GM12872 (cell line): Measurements from ENCODE around the gene GLDN.

Source experiments
- TF ChIP-seq, protein P1 (sequence below): IDR thresholded peaks from 3 replicates; pipeline ENCODE4 v1.5.1; 2011; ENCODE audit warnings: low read depth, mild to moderate bottlenecking, low read length, moderate library complexity; ENCODE audit not compliant: insufficient read depth

The GLDN gene

GRCh38 chr15:51425517-51426040 lies 84.1 kb downstream of the GLDN start:
- TF ChIP-seq, protein P1, sequence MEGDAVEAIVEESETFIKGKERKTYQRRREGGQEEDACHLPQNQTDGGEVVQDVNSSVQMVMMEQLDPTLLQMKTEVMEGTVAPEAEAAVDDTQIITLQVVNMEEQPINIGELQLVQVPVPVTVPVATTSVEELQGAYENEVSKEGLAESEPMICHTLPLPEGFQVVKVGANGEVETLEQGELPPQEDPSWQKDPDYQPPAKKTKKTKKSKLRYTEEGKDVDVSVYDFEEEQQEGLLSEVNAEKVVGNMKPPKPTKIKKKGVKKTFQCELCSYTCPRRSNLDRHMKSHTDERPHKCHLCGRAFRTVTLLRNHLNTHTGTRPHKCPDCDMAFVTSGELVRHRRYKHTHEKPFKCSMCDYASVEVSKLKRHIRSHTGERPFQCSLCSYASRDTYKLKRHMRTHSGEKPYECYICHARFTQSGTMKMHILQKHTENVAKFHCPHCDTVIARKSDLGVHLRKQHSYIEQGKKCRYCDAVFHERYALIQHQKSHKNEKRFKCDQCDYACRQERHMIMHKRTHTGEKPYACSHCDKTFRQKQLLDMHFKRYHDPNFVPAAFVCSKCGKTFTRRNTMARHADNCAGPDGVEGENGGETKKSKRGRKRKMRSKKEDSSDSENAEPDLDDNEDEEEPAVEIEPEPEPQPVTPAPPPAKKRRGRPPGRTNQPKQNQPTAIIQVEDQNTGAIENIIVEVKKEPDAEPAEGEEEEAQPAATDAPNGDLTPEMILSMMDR, result no peak

DNA sequence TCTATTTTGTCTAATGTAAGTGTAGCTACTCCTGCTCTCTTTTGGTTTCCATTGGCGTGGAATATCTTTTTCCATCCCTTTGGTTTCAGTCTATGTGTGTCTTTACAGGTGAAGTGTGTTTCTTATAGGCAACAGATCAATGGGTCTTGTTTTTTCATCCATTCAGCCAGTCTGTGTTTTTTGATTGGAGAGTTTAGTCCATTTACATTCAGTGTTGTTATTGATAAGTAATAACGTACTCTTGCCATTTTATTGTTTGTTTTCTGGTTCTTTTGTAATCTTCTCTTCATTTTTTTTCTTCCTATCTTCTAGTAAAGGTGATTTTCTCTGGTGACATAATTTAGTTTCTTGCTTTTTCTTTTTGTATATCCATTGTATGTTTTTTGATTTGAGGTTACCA lies 97.1 kb downstream of the GLDN start:
- TF ChIP-seq, protein P1, result no peak

- TF ChIP-seq, protein P1, result no peak
These were observed 101.9 kb downstream of the GLDN start for GRCh38 chr15:51443282-51443914.

DNA sequence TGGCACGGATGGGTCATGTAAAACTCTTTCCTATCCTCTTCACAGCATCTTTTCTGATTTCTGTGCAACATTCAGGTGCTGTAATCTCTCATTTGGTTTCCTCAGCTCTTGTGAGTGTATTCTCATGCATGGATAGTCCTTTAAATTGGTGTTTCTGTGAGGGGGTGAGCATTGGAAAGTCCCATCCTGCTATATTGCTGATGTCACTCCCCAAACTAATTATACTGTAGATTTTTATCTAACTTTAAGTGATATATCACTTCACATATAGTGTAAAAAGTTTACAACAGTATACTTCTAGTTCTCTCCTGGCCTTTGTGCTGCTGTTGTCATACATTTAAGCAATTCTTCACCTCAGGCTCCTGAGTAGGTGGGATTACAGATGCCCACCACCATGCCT lies 102.7 kb downstream of the GLDN start:
- TF ChIP-seq, protein P1, result no peak

GRCh38 chr15:51444807-51445206 lies 103.4 kb downstream of the GLDN start:
- TF ChIP-seq, protein P1, result no peak

- TF ChIP-seq, protein P1, result no peak
These were observed 106.6 kb downstream of the GLDN start for GRCh38 chr15:51447855-51448621.

DNA sequence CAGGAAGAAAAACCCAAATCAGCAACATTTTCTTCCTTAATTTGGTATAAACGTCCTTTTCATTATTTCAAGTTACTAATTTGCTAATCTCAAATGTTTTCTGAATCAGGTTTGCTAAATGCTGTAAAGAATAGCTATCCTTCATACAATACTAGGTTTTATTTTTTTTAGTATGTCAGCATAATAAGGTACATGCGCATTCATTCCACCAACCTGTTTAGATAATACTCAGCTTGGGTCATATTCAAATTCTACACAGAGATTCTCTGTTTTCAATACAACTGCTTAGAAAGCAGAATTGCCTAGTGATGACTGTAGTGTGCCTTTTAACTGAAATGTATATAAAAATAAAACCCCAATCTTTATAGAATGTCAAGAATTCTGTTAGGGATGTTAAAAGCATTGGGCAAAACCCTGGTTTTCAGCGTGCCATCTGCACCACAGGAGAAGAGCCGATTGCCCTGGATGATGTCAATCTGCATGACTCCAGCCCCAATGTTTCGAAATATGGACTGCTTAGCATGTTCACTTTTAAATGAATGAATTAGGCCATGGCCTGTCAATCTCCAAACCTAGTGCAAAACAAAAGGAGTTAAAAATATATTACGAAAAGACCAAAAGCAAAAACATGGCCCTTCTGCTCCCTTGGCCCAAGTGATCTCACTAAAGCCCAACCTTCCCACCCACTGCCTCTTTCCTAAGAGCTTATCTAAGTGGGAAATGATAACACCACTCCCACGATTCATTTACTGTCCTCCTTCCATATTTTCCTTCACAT lies 107.4 kb downstream of the GLDN start:
- TF ChIP-seq, protein P1, result no peak
